IMR-90 (cell line): Measurements from ENCODE around the gene DNAJC13. TPM values are rescaled to one million over a fixed set of nuclear protein-coding genes. Genes with fewer than 3 reads are reported as not detected.

Experiments used
- ATAC-seq: fragments of 200-7000 bp; cut with Tn5 transposase; 2 replicates; pipeline ENCODE4 v1.9.1; 2020; ENCODE audit warnings: low read depth, mild to moderate bottlenecking, moderate library complexity
- BruUV-seq: library from RNA; stranded (reverse); fragments of 400-500 nt; replicated peaks from 2 replicates; lab custom pipeline; 2021; lab: Mats Ljungman, UMichigan
- CTCF ChIA-PET: fragments of 300-600 bp; formaldehyde crosslinking; extraction: SDS; loops from one replicate; lab custom pipeline; 2021; ENCODE audit warnings: antibody characterized with exemption; lab: Yijun Ruan, JAX
- POLR2A ChIA-PET: fragments of 300-600 bp; sonication (Branson Sonifier 250); formaldehyde crosslinking; loops from one replicate; lab custom pipeline; 2022; ENCODE audit warnings: antibody characterized with exemption; ENCODE audit not compliant: unreplicated experiment; lab: Charles Lee
- DNase-seq: peaks from one replicate; pipeline ENCODE4 v3.0.0; 2013
- H2AFZ ChIP-seq: replicated peaks from 2 replicates; pipeline ENCODE3; 2013; ENCODE audit warnings: low read length, mild to moderate bottlenecking; ENCODE audit not compliant: poor library complexity
- H2AK5ac ChIP-seq: 2 replicates; pipeline ENCODE4 v1.6.1; 2013; ENCODE audit warnings: low read depth, low read length, inconsistent platforms
- H2AK9ac ChIP-seq: replicated peaks from 2 replicates; pipeline ENCODE3; 2013; ENCODE audit warnings: mild to moderate bottlenecking, low read depth, low read length, moderate library complexity; ENCODE audit not compliant: poor library complexity
- H2BK120ac ChIP-seq: 2 replicates; pipeline ENCODE4 v1.6.1; 2013; ENCODE audit warnings: low read depth, low read length, inconsistent platforms
- H2BK15ac ChIP-seq: 3 replicates; pipeline ENCODE4 v1.6.1; 2013; ENCODE audit warnings: low read depth, low read length, inconsistent platforms
- H2BK20ac ChIP-seq: 2 replicates; pipeline ENCODE4 v1.6.1; 2013; ENCODE audit warnings: low read depth, mild to moderate bottlenecking, inconsistent platforms, low read length, moderate library complexity
- H2BK5ac ChIP-seq: 2 replicates; pipeline ENCODE4 v1.6.1; 2013; ENCODE audit warnings: mild to moderate bottlenecking, low read depth, low read length, inconsistent platforms; ENCODE audit not compliant: poor library complexity, severe bottlenecking
- H3K14ac ChIP-seq: replicated peaks from 2 replicates; pipeline ENCODE4 v1.6.1; 2013; ENCODE audit warnings: low read depth, low read length, inconsistent platforms
- H3K18ac ChIP-seq: 2 replicates; pipeline ENCODE4 v1.6.1; 2013; ENCODE audit warnings: low read depth, low read length, control low read depth
- H3K23ac ChIP-seq: 2 replicates; pipeline ENCODE4 v1.6.1; 2013; ENCODE audit warnings: low read depth, low read length, inconsistent platforms
- H3K27ac ChIP-seq: 2 replicates; pipeline ENCODE4 v1.5.1; 2013; ENCODE audit warnings: mild to moderate bottlenecking, control low read depth, low read length; ENCODE audit not compliant: insufficient read depth
- H3K27me3 ChIP-seq: 2 replicates; pipeline ENCODE4 v1.6.1; 2013; ENCODE audit warnings: low read length; ENCODE audit not compliant: control insufficient read depth, insufficient read depth
- H3K36me3 ChIP-seq: 2 replicates; pipeline ENCODE4 v1.6.1; 2013; ENCODE audit warnings: low read length, mixed read lengths; ENCODE audit not compliant: control insufficient read depth, insufficient read depth
- H3K4ac ChIP-seq: 2 replicates; pipeline ENCODE4 v1.6.1; 2013; ENCODE audit warnings: low read depth, low read length, inconsistent platforms
- H3K4me1 ChIP-seq: 2 replicates; pipeline ENCODE4 v1.6.1; 2013; ENCODE audit warnings: low read length, mixed read lengths; ENCODE audit not compliant: control insufficient read depth, insufficient read depth
- H3K4me2 ChIP-seq: 2 replicates; pipeline ENCODE4 v1.6.1; 2013; ENCODE audit warnings: low read depth, mild to moderate bottlenecking, control low read depth, low read length, moderate library complexity
- H3K4me3 ChIP-seq: 2 replicates; pipeline ENCODE4 v1.5.1; 2013; ENCODE audit warnings: low read depth, mild to moderate bottlenecking, control low read depth, low read length, moderate library complexity; ENCODE audit not compliant: insufficient read depth
- H3K56ac ChIP-seq: 2 replicates; pipeline ENCODE4 v1.6.1; 2013; ENCODE audit warnings: low read length, inconsistent platforms; ENCODE audit not compliant: insufficient read depth; ENCODE audit errors: extremely low read depth
- H3K79me1 ChIP-seq, 2 experiments: 2 replicates each; pipeline ENCODE4 v1.6.1; 2013; ENCODE audit warnings: low read length in 2 of 2, inconsistent platforms in 1 of 2, low read depth in 1 of 2
- H3K9ac ChIP-seq: 2 replicates; pipeline ENCODE4 v1.6.1; 2013; ENCODE audit warnings: low read depth, low read length, control low read depth
- H3K9me1 ChIP-seq: 2 replicates; pipeline ENCODE4 v1.6.1; 2013; ENCODE audit warnings: low read length, inconsistent platforms; ENCODE audit not compliant: insufficient read depth
- H3K9me3 ChIP-seq: 2 replicates; pipeline ENCODE4 v1.6.1; 2013; ENCODE audit warnings: low read length; ENCODE audit not compliant: control insufficient read depth, insufficient read depth
- H4K20me1 ChIP-seq: 2 replicates; pipeline ENCODE4 v1.6.1; 2013; ENCODE audit warnings: low read length, inconsistent platforms; ENCODE audit not compliant: insufficient read depth
- H4K5ac ChIP-seq: 2 replicates; pipeline ENCODE4 v1.6.1; 2013; ENCODE audit warnings: mild to moderate bottlenecking, low read depth, low read length, control low read depth
- H4K8ac ChIP-seq, 2 experiments: 2 replicates each; pipeline ENCODE4 v1.6.1; 2013; ENCODE audit warnings: low read depth in 2 of 2, low read length in 2 of 2, control low read depth in 1 of 2, inconsistent platforms in 1 of 2
- H4K91ac ChIP-seq: 2 replicates; pipeline ENCODE4 v1.6.1; 2013; ENCODE audit warnings: low read depth, low read length, inconsistent platforms; ENCODE audit not compliant: insufficient read depth
- FOS ChIP-seq: fragments of 150-350 bp; IDR thresholded peaks from 2 replicates; pipeline ENCODE4 v1.6.1; 2016; ENCODE audit warnings: low read depth, low read length
- MAZ ChIP-seq: IDR thresholded peaks from 2 replicates; pipeline ENCODE4 v1.6.1; 2012; ENCODE audit warnings: low read depth, mild to moderate bottlenecking, low read length, improper control_type of control experiment, moderate library complexity, borderline replicate concordance
- NFE2L2 ChIP-seq: fragments of 150-350 bp; IDR thresholded peaks from 2 replicates; pipeline ENCODE4 v1.6.1; 2016; ENCODE audit warnings: low read depth, mild to moderate bottlenecking, low read length
- WGBS, 2 experiments: methylation state at CpG; one replicate each; pipeline versions ENCODE4 v1.1.5 to v1.1.7; 2013; ENCODE audit warnings: missing lambda C conversion rate in 2 of 2; ENCODE audit not compliant: insufficient read length in 1 of 2; ENCODE audit errors: extremely low coverage in 2 of 2; 5-methylcytosine and 5-hydroxymethylcytosine counted together
- dilution Hi-C: fragments of 300-500 bp; cut with HindIII; formaldehyde crosslinking; loops from one replicate; pipeline ENCODE4 v1.14.3; 2018; ENCODE audit warnings: low sequenced_read_pairs; ENCODE audit not compliant: unreplicated experiment
- in situ Hi-C: fragments of 300-500 bp; cut with MboI; formaldehyde crosslinking; loops from 3 replicates; pipeline ENCODE4 v1.14.3; 2019; ENCODE audit warnings: low sequenced_read_pairs, inconsistent platforms, mixed read lengths
- intact Hi-C: fragments of 100-400 bp; cut with micrococcal nuclease; formaldehyde crosslinking; loops from 2 replicates; pipeline ENCODE4 v1.10.0; 2022
- polyA plus RNA-seq, 3 experiments: library from polyadenylated mRNA; depleted of rRNA; stranded (reverse); fragments of >200 nt; gene quantifications; 2 replicates each; pipeline ENCODE4 v1.2.3, GENCODE V29; 2012; ENCODE audit warnings: low replicate concordance in 1 of 3
- total RNA-seq: library from RNA; depleted of rRNA; stranded (reverse); fragments of >200 nt; gene quantifications from 2 replicates; pipeline ENCODE4 v1.2.3, GENCODE V29; 2012

The DNAJC13 gene
- total and polyA plus RNA-seq, 2 of the 4 experiments (the other 2 are of a cell fraction), result 16.4 to 48.6 TPM

DNA sequence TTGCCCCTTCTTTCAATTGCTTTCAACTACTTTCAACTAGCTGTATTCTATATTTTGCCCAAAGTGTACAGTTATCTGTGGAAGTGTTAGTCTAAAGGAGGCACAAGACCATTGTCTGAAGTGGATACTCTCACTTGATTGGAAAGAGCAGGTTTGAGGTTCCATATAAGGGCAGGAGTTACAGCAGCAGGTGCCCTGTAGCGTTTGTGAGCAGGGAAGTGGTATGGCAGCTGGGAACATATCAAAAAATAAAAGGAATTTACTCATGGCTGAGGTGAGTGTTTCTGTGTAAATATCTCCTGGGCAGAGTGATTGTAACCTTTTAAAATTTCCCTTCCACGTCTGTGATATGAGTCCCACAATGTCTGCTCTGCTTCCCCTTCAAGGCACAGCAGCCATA lies 38.5 kb upstream of the DNAJC13 start:
- no peak overlapping the region for H3K23ac ChIP-seq
- H2BK20ac ChIP-seq, result no peak overlapping the region
- intact Hi-C loops, result no loop called here
- dilution Hi-C loops, result no loop called here
- H2AK9ac ChIP-seq, result no peak overlapping the region
- no CpG with 5 or more reads among the region's 2 CpGs for WGBS, 2 experiments
- H3K9me1 ChIP-seq, result no peaks in the 10 kb centered on the region
- H2AK5ac ChIP-seq, result no peak overlapping the region
- ATAC-seq (no peak), DNase-seq (no peak)
- TF ChIP-seq NFE2L2 (no peak), FOS (no peak), MAZ (no peak)
- no peak overlapping the region for H3K14ac ChIP-seq
- no peaks in the 10 kb centered on the region for H3K79me1 ChIP-seq
- H2BK120ac ChIP-seq, result no peak overlapping the region
- H4K20me1 ChIP-seq, result no peaks in the 10 kb centered on the region
- no peak overlapping the region for H4K5ac ChIP-seq
- no peaks in the 10 kb centered on the region for H3K36me3 ChIP-seq
- H3K56ac ChIP-seq, result no peak overlapping the region
- H3K9ac ChIP-seq, result no peak overlapping the region
- no peak overlapping the region for H4K8ac ChIP-seq
- H3K4me2 ChIP-seq, result no peak overlapping the region
- no peak overlapping the region for H2AFZ ChIP-seq
- ChIA-PET POLR2A (no interaction called here), CTCF (no interaction called here)
- H3K27ac ChIP-seq, result no peak overlapping the region
- H3K27me3 ChIP-seq, result peaks cover 1% of the 10 kb centered on the region; the same call in 1 of the 2 replicates
- no peak overlapping the region for H3K4me3 ChIP-seq
- H2BK15ac ChIP-seq, result no peak overlapping the region
- no peak overlapping the region for H2BK5ac ChIP-seq
- no peak overlapping the region for H4K91ac ChIP-seq
- H3K18ac ChIP-seq, result no peak overlapping the region
- no peaks in the 10 kb centered on the region for H3K4me1 ChIP-seq
- no peaks in the 10 kb centered on the region for H3K9me3 ChIP-seq
- in situ Hi-C loops, result no loop called here
- BruUV-seq, result no TSS peak
- H3K4ac ChIP-seq, result no peak overlapping the region
